B cell (primary cell): ENCODE data around the gene PTPRN2. TPM values are rescaled to one million over a fixed set of nuclear protein-coding genes. Genes with fewer than 3 reads are reported as not detected.

ENCODE experiments used
- ATAC-seq: fragments of 200-7000 bp; cut with Tn5 transposase; one replicate; pipeline ENCODE4 v1.10.0; 2021; ENCODE audit warnings: low read depth, mild to moderate bottlenecking, moderate number of reproducible peaks, moderate library complexity
- CTCF ChIA-PET: fragments of 350-600 bp; sonication (Branson Sonifier 250); formaldehyde crosslinking; loops from one replicate; lab custom pipeline; 2021; ENCODE audit warnings: antibody characterized with exemption, inconsistent platforms; lab: Charles Lee
- POLR2A ChIA-PET: fragments of 350-600 bp; sonication (Branson Sonifier 250); formaldehyde crosslinking; loops from one replicate; lab custom pipeline; 2021; ENCODE audit warnings: antibody characterized with exemption; lab: Charles Lee
- DNase-seq: peaks from one replicate; pipeline ENCODE4 v3.0.0; 2013
- H2AFZ ChIP-seq: 2 replicates; pipeline ENCODE4 v1.6.1; 2012; ENCODE audit warnings: mild to moderate bottlenecking, low read depth, low read length; ENCODE audit not compliant: insufficient read depth, poor library complexity, severe bottlenecking
- H3K27ac ChIP-seq, 2 donors: 1 replicate in 1 of 2; 2 replicates in 1 of 2; pipeline ENCODE4 v1.5.1; 2012 to 2013; ENCODE audit warnings: low read length in 2 of 2, mild to moderate bottlenecking in 2 of 2, moderate library complexity in 1 of 2
- H3K27me3 ChIP-seq, 4 experiments: fragments of 200-600 bp in 1 of 4; sonication (generic) in 1 of 4; replicated peaks in 1 of 4; 1 replicate in 2 of 4; 2 replicates in 2 of 4; pipeline versions ENCODE4 v1.6.1 to v1.7.0; 2013 to 2016; ENCODE audit warnings: low read length in 3 of 4, mild to moderate bottlenecking in 2 of 4, mixed read lengths in 1 of 4, moderate library complexity in 1 of 4; ENCODE audit not compliant: insufficient read depth in 4 of 4, control insufficient read depth in 3 of 4; ENCODE audit errors: control extremely low read depth in 1 of 4
- H3K36me3 ChIP-seq, 2 experiments: replicated peaks in 1 of 2; 1 replicate in 1 of 2; 2 replicates in 1 of 2; pipeline versions ENCODE4 v1.6.1 to v1.7.1; 2013; ENCODE audit warnings: low read length in 1 of 2; ENCODE audit not compliant: insufficient read depth in 2 of 2, control insufficient read depth in 1 of 2; ENCODE audit errors: control extremely low read depth in 1 of 2, extremely low read depth in 1 of 2
- H3K4me1 ChIP-seq, 2 donors: fragments of 200-600 bp in 1 of 2; sonication (generic) in 1 of 2; 1 replicate in 1 of 2; 2 replicates in 1 of 2; pipeline versions ENCODE4 v1.5.1 to v1.6.1; 2013 to 2017; ENCODE audit warnings: low read length in 2 of 2; ENCODE audit not compliant: control insufficient read depth in 2 of 2, insufficient read depth in 2 of 2
- H3K4me2 ChIP-seq: replicated peaks from 2 replicates; pipeline ENCODE3; 2012; ENCODE audit warnings: mild to moderate bottlenecking, low read depth, low read length; ENCODE audit not compliant: poor library complexity, severe bottlenecking
- H3K4me3 ChIP-seq, 5 experiments: fragments of 200-600 bp in 1 of 5; sonication (generic) in 1 of 5; 1 replicate in 3 of 5; 2 replicates in 2 of 5; pipeline versions ENCODE4 v1.5.1 to v1.7.0; 2011 to 2016; ENCODE audit warnings: low read length in 4 of 5, mild to moderate bottlenecking in 4 of 5, low read depth in 2 of 5, control low read depth in 1 of 5, moderate library complexity in 1 of 5; ENCODE audit not compliant: insufficient read depth in 1 of 5; ENCODE audit errors: control extremely low read depth in 1 of 5, extremely low read depth in 1 of 5
- H3K79me2 ChIP-seq: fragments of 200-600 bp; sonication (generic); one replicate; pipeline ENCODE4 v1.6.0; 2016; ENCODE audit warnings: low read length; ENCODE audit not compliant: control insufficient read depth, insufficient read depth
- H3K9ac ChIP-seq: fragments of 200-600 bp; sonication (generic); 2 replicates; pipeline ENCODE4 v1.6.1; 2017; ENCODE audit warnings: mild to moderate bottlenecking, low read length, moderate library complexity
- H3K9me3 ChIP-seq, 3 donors: one replicate each; pipeline versions ENCODE4 v1.6.1 to v1.7.1; 2013; ENCODE audit warnings: low read length in 2 of 3; ENCODE audit not compliant: control insufficient read depth in 2 of 3, insufficient read depth in 1 of 3; ENCODE audit errors: control extremely low read depth in 1 of 3
- H4K20me1 ChIP-seq: 2 replicates; pipeline ENCODE4 v1.6.0; 2012; ENCODE audit warnings: mild to moderate bottlenecking, low read length; ENCODE audit not compliant: insufficient read depth, control insufficient read depth, poor library complexity, severe bottlenecking
- H3K27ac Mint-ChIP-seq: one replicate; pipeline ENCODE4 v1.8.0; 2021; ENCODE audit warnings: mixed read lengths
- H3K27me3 Mint-ChIP-seq: one replicate; pipeline ENCODE4 v1.8.0; 2021; ENCODE audit warnings: mixed read lengths
- H3K4me1 Mint-ChIP-seq: one replicate; pipeline ENCODE4 v1.8.0; 2021; ENCODE audit warnings: mixed read lengths
- H3K4me3 Mint-ChIP-seq: one replicate; pipeline ENCODE4 v1.8.0; 2021; ENCODE audit warnings: mixed read lengths
- H3K9me3 Mint-ChIP-seq: one replicate; pipeline ENCODE4 v1.8.0; 2022; ENCODE audit warnings: mixed read lengths; ENCODE audit not compliant: insufficient read depth
- EZH2 ChIP-seq: IDR thresholded peaks from 2 replicates; pipeline ENCODE4 v1.6.1; 2012; ENCODE audit warnings: borderline replicate concordance, low read depth, mild to moderate bottlenecking, moderate library complexity, low read length; ENCODE audit not compliant: insufficient read depth, poor library complexity, severe bottlenecking
- WGBS: methylation state at CpG from one replicate; pipeline ENCODE4 v1.1.5; 2013; ENCODE audit warnings: missing lambda C conversion rate; ENCODE audit not compliant: insufficient coverage; 5-methylcytosine and 5-hydroxymethylcytosine counted together
- intact Hi-C: fragments of 100-400 bp; cut with micrococcal nuclease; formaldehyde crosslinking; loops from one replicate; pipeline ENCODE4 v1.10.0; 2022
- polyA plus RNA-seq: library from polyadenylated mRNA; depleted of rRNA; stranded (reverse); fragments of >200 nt; gene quantifications from 2 replicates; pipeline ENCODE4 v1.2.3, GENCODE V29; 2012
- total RNA-seq, 2 donors: library from RNA; stranded (reverse); fragments of 120-200 nt in 1 of 2; gene quantifications; 1 replicate in 1 of 2; 2 replicates in 1 of 2; pipeline versions ENCODE4 v1.2.3 to v1.2.4, GENCODE V29; 2013 to 2022
- TF ChIP-seq, protein P1 (sequence below): fragments of 200-600 bp; IDR thresholded peaks from one replicate; pipeline ENCODE4 v1.8.0; 2022; ENCODE audit warnings: antibody characterized with exemption, mild to moderate bottlenecking

Gene PTPRN2
- total and polyA plus RNA-seq, 2 donors (not counting 1 experiment from before 2014, with no cell fraction given), result 2.0 to 5.0 TPM

DNA sequence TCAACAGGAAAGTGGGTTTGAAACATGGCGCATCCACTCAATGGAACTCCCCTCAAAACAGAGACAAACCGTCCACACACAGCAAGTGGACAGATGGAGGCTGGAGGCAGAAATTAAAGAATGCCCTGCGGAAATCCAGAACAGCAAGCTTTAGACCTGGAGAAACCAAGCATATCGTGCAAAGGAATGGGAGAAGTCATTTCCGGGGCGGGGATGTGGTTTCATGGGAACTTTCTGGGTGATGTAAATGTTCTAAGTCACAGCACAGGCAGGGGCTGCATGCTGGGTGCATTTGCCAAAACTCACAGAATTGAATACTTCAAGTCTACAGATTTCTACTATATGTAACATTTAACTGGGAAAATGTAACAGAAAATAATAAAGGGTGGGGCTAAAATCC, 213.0 kb downstream of the PTPRN2 start:
- H3K27me3 ChIP-seq, result no peaks in the 10 kb centered on the region
- no peak overlapping the region for H3K4me2 ChIP-seq
- 100% methylated on average over 1 of the region's 6 CpGs for WGBS
- H4K20me1 ChIP-seq, result no peaks in the 10 kb centered on the region
- no peaks in the 10 kb centered on the region for H3K79me2 ChIP-seq
- intact Hi-C loops, result no loop called here
- H3K36me3 ChIP-seq, result no peaks in the 10 kb centered on the region
- H3K9me3 ChIP-seq, result peaks cover 0 to 44% (median 0%) of the 10 kb centered on the region in 3 donors
- Mint-ChIP-seq H3K4me1 (no peaks in the 10 kb centered on the region), H3K4me3 (no peak overlapping the region), H3K27me3 (no peaks in the 10 kb centered on the region), H3K27ac (no peak overlapping the region), H3K9me3 (no peaks in the 10 kb centered on the region)
- no peak overlapping the region for H2AFZ ChIP-seq
- ATAC-seq (no peak), DNase-seq (no peak)
- H3K27ac ChIP-seq, result no peak overlapping the region
- H3K4me3 ChIP-seq, result no peak overlapping the region
- no peak for TF ChIP-seq EZH2
- TF ChIP-seq, protein P1, sequence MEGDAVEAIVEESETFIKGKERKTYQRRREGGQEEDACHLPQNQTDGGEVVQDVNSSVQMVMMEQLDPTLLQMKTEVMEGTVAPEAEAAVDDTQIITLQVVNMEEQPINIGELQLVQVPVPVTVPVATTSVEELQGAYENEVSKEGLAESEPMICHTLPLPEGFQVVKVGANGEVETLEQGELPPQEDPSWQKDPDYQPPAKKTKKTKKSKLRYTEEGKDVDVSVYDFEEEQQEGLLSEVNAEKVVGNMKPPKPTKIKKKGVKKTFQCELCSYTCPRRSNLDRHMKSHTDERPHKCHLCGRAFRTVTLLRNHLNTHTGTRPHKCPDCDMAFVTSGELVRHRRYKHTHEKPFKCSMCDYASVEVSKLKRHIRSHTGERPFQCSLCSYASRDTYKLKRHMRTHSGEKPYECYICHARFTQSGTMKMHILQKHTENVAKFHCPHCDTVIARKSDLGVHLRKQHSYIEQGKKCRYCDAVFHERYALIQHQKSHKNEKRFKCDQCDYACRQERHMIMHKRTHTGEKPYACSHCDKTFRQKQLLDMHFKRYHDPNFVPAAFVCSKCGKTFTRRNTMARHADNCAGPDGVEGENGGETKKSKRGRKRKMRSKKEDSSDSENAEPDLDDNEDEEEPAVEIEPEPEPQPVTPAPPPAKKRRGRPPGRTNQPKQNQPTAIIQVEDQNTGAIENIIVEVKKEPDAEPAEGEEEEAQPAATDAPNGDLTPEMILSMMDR, result no peak
- ChIA-PET POLR2A (no interaction called here), CTCF (no interaction called here)
- H3K4me1 ChIP-seq, result no peaks in the 10 kb centered on the region
- no peak overlapping the region for H3K9ac ChIP-seq

DNA sequence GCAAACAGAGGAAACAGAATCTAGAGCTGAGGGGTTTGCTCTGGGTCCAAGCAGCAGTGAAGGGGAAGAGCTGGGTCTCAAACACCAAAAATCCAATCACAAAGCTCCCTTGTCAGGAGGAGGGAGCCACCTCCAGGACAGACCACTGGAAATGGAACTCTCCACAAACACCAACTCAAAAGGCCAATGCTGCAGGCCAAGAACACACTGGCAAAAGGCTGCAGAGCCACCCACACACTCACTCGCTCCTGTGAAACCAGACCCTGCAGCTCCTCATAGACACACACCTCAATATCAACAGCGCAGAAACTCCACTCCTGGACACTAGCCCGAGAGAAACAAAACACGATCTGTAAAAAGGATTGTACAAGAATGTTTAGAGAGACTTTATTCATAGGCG, 213.5 kb downstream of the PTPRN2 start:
- no peaks in the 10 kb centered on the region for H3K36me3 ChIP-seq
- no peaks in the 10 kb centered on the region for H3K27me3 Mint-ChIP-seq
- no peaks in the 10 kb centered on the region for H3K4me1 ChIP-seq
- no peak overlapping the region for H3K9ac ChIP-seq
- ChIA-PET CTCF (no interaction called here), POLR2A (no interaction called here)
- peaks cover 0 to 39% (median 0%) of the 10 kb centered on the region in 3 donors for H3K9me3 ChIP-seq
- H3K79me2 ChIP-seq, result no peaks in the 10 kb centered on the region
- intact Hi-C loops, result no loop called here
- no peak overlapping the region for H3K27ac ChIP-seq
- no peaks in the 10 kb centered on the region for H4K20me1 ChIP-seq
- no peak overlapping the region for H3K4me2 ChIP-seq
- WGBS, result 50% methylated on average over 2 of the region's 5 CpGs
- ATAC-seq, result no peak
- H3K4me1 Mint-ChIP-seq, result no peaks in the 10 kb centered on the region
- TF ChIP-seq, protein P1, result no peak
- TF ChIP-seq EZH2, result no peak
- no peak overlapping the region for H2AFZ ChIP-seq
- H3K4me3 Mint-ChIP-seq, result no peak overlapping the region
- DNase-seq, result no peak
- H3K27me3 ChIP-seq, result no peaks in the 10 kb centered on the region
- no peak overlapping the region for H3K4me3 ChIP-seq
- H3K9me3 Mint-ChIP-seq, result no peaks in the 10 kb centered on the region
- no peak overlapping the region for H3K27ac Mint-ChIP-seq
